Urinary bladder (tissue), 4 donors: ENCODE measurements around the gene TSGA10. TPM values are rescaled to one million over a fixed set of nuclear protein-coding genes. Genes with fewer than 3 reads are reported as not detected.
A peak's percentile ranks its signal among the peaks of the same experiment; 100 is the strongest.

Experiments
- DNase-seq: peaks from one replicate; pipeline ENCODE4 v3.0.0-alpha.2; 2015; ENCODE audit errors: extremely low spot score
- H3K27ac ChIP-seq: one replicate; pipeline ENCODE4 v1.5.1; 2013; ENCODE audit warnings: low read depth, mild to moderate bottlenecking, moderate library complexity
- H3K36me3 ChIP-seq: one replicate; pipeline ENCODE4 v1.6.1; 2013; ENCODE audit warnings: mild to moderate bottlenecking, moderate library complexity; ENCODE audit not compliant: insufficient read depth
- H3K4me1 ChIP-seq: one replicate; pipeline ENCODE4 v1.6.1; 2013; ENCODE audit warnings: mild to moderate bottlenecking, moderate library complexity; ENCODE audit not compliant: insufficient read depth
- H3K4me3 ChIP-seq: one replicate; pipeline ENCODE4 v1.5.1; 2013; ENCODE audit warnings: low read depth, low read length
- WGBS: extraction: QIAGEN DNeasy Blood & Tissue Kit; methylation state at CpG from one replicate; pipeline ENCODE4 v1.1.7; 2013; 5-methylcytosine and 5-hydroxymethylcytosine counted together
- polyA plus RNA-seq: library from polyadenylated mRNA; stranded (reverse); fragments of 200-250 nt; gene quantifications from one replicate; pipeline ENCODE4 v1.2.3, GENCODE V29; 2013
- total RNA-seq: library from RNA; depleted of rRNA; stranded (reverse); fragments of >200 nt; gene quantifications from one replicate; pipeline ENCODE4 v1.2.3, GENCODE V29; 2014
- donor health status: healthy with polysubstance abuse.
- donor health status: healthy.

Gene TSGA10
- total and polyA plus RNA-seq, 2 donors, result 2.5 to 12.2 TPM

- Histone ChIP-seq H3K36me3 (no peaks in the 10 kb centered on the region), H3K27ac (no peak within 1 kb of the TSS), H3K4me1 (peaks cover 2% of the 10 kb centered on the region), H3K4me3 (peak within 1 kb of the TSS; percentile 58)
- WGBS, result under 1% methylated on average over 39 of the region's 39 CpGs
- peak; percentile 95 for DNase-seq
These were observed 26.2 kb upstream of the TSGA10 start, which contains the start of the genes MITD1 and MRPL30 for GRCh38 chr2:99180755-99181623. MITD1 (minus strand) TSS chr2:99181058; CDS start chr2:99180981, 77 bp downstream. MRPL30 (plus strand) TSS chr2:99181184; CDS start chr2:99186204, 5,020 bp downstream.

GRCh38 chr2:99171377-99172140 is 16.8 kb upstream of the TSGA10 start:
- Histone ChIP-seq H3K36me3 (peaks cover 3% of the 10 kb centered on the region), H3K4me3 (no peak overlapping the region), H3K4me1 (no peaks in the 10 kb centered on the region), H3K27ac (no peak overlapping the region)
- 96% methylated on average over 8 of the region's 8 CpGs for WGBS
- DNase-seq, result no peak

- WGBS, result 75% methylated on average over 1 of the region's 1 CpG
- Histone ChIP-seq H3K36me3 (peaks cover 8% of the 10 kb centered on the region), H3K4me1 (no peaks in the 10 kb centered on the region), H3K27ac (no peak overlapping the region), H3K4me3 (no peak overlapping the region)
- no peak for DNase-seq
These were observed 14.8 kb upstream of the TSGA10 start for GRCh38 chr2:99169534-99169933.

- no peaks in the 10 kb centered on the region for H3K4me1 ChIP-seq
- WGBS, result 92% methylated on average over 5 of the region's 5 CpGs
- peaks cover 5% of the 10 kb centered on the region for H3K36me3 ChIP-seq
- no peak overlapping the region for H3K27ac ChIP-seq
- H3K4me3 ChIP-seq, result no peak overlapping the region
- no peak for DNase-seq
These were observed 11.5 kb upstream of the TSGA10 start for GRCh38 chr2:99166218-99166617.

GRCh38 chr2:99159594-99159993 is 4.9 kb upstream of the TSGA10 start:
- peak overlapping the region; percentile 18 for H3K27ac ChIP-seq
- WGBS, result 85% methylated on average over 4 of the region's 4 CpGs
- no peaks in the 10 kb centered on the region for H3K36me3 ChIP-seq
- no peak overlapping the region for H3K4me3 ChIP-seq
- H3K4me1 ChIP-seq, result no peaks in the 10 kb centered on the region
- no peak for DNase-seq

- 95% methylated on average over 5 of the region's 5 CpGs for WGBS
- H3K36me3 ChIP-seq, result no peaks in the 10 kb centered on the region
- no peak overlapping the region for H3K4me3 ChIP-seq
- H3K27ac ChIP-seq, result no peak overlapping the region
- H3K4me1 ChIP-seq, result no peaks in the 10 kb centered on the region
- no peak for DNase-seq
These were observed 3.9 kb upstream of the TSGA10 start for GRCh38 chr2:99158599-99158998.

GRCh38 chr2:99156891-99157290 is 2.1 kb upstream of the TSGA10 start:
- no peak for DNase-seq
- 84% methylated on average over 1 of the region's 1 CpG for WGBS
- no peaks in the 10 kb centered on the region for H3K36me3 ChIP-seq
- no peak overlapping the region for H3K4me3 ChIP-seq
- H3K4me1 ChIP-seq, result no peaks in the 10 kb centered on the region
- no peak overlapping the region for H3K27ac ChIP-seq

- DNase-seq, result no peak
- Histone ChIP-seq H3K27ac (peak overlapping the region; percentile 79), H3K36me3 (no peaks in the 10 kb centered on the region), H3K4me1 (no peaks in the 10 kb centered on the region), H3K4me3 (peak overlapping the region; percentile 59)
- 48% methylated on average over 12 of the region's 12 CpGs for WGBS
These were observed 679 bp downstream of the TSGA10 start for GRCh38 chr2:99153921-99154604.

GRCh38 chr2:99152199-99152895 is 2.4 kb downstream of the TSGA10 start:
- Histone ChIP-seq H3K4me1 (no peaks in the 10 kb centered on the region), H3K4me3 (no peak overlapping the region), H3K27ac (no peak overlapping the region), H3K36me3 (no peaks in the 10 kb centered on the region)
- no peak for DNase-seq
- 75% methylated on average over 7 of the region's 7 CpGs for WGBS

GRCh38 chr2:99150706-99151105 is 4.0 kb downstream of the TSGA10 start:
- no peak overlapping the region for H3K27ac ChIP-seq

GRCh38 chr2:99141110-99142108 is 13.3 kb downstream of the TSGA10 start, which contains the start of gene C2orf15:
C2orf15 (plus strand) TSS chr2:99141707; CDS start chr2:99150559, 8,852 bp downstream.
- H3K27ac ChIP-seq, result peak within 1 kb of the TSS; percentile 63
- H3K4me1 ChIP-seq, result no peaks in the 10 kb centered on the region
- peak; percentile 83 for DNase-seq
- no peaks in the 10 kb centered on the region for H3K36me3 ChIP-seq
- H3K4me3 ChIP-seq, result peak within 1 kb of the TSS; percentile 64
- under 1% methylated on average over 84 of the region's 84 CpGs for WGBS

More at GRCh38 chr2:99150706-99151105, 4.0 kb downstream of the TSGA10 start:
- 97% methylated on average over 1 of the region's 1 CpG for WGBS
- DNase-seq, result no peak
- Histone ChIP-seq H3K4me3 (no peak overlapping the region), H3K4me1 (no peaks in the 10 kb centered on the region), H3K36me3 (no peaks in the 10 kb centered on the region)

- Histone ChIP-seq H3K4me3 (peak overlapping the region; percentile 64), H3K36me3 (no peaks in the 10 kb centered on the region), H3K4me1 (no peaks in the 10 kb centered on the region), H3K27ac (peak overlapping the region; percentile 38)
- WGBS, result under 1% methylated on average over 21 of the region's 21 CpGs
- no peak for DNase-seq
These were observed 14.0 kb downstream of the TSGA10 start for GRCh38 chr2:99140860-99141109.
